GM18505 (cell line): ENCODE measurements around the gene RAP1A.
A peak's percentile ranks its signal among the peaks of the same experiment; 100 is the strongest.

Experiments used
- ATAC-seq: cut with Tn5 transposase; IDR thresholded peaks from one replicate; pipeline ENCODE4 v1.9.1; 2021; ENCODE audit not compliant: unreplicated experiment
- POLR2A ChIP-seq: IDR thresholded peaks from 4 replicates; pipeline ENCODE4 v1.6.1; 2011; ENCODE audit warnings: borderline replicate concordance; ENCODE audit not compliant: insufficient read depth, insufficient read length; ENCODE audit errors: extremely low read depth

Gene RAP1A

GRCh38 chr1:111592389-111593361, 26.9 kb upstream of the RAP1A start:
- ATAC-seq = peak; percentile 80
- TF ChIP-seq POLR2A = peak; percentile 60

GRCh38 chr1:111593403-111594305, 25.9 kb upstream of the RAP1A start:
- TF ChIP-seq POLR2A = no peak
- no peak for ATAC-seq

GRCh38 chr1:111594306-111594693, 25.3 kb upstream of the RAP1A start:
- no peak for TF ChIP-seq POLR2A

GRCh38 chr1:111595807-111596206, 23.8 kb upstream of the RAP1A start:
- ATAC-seq = no peak
- TF ChIP-seq POLR2A = no peak

More at GRCh38 chr1:111594306-111594693, 25.3 kb upstream of the RAP1A start:
- ATAC-seq = no peak

- no peak for ATAC-seq
- no peak for TF ChIP-seq POLR2A
Measured at GRCh38 chr1:111596499-111596898, 23.1 kb upstream of the RAP1A start.

GRCh38 chr1:111597426-111597825, 22.2 kb upstream of the RAP1A start:
- no peak for ATAC-seq

GRCh38 chr1:111598544-111598943, 21.0 kb upstream of the RAP1A start:
- TF ChIP-seq POLR2A = peak; percentile 33
- ATAC-seq = no peak

More at GRCh38 chr1:111597426-111597825, 22.2 kb upstream of the RAP1A start:
- TF ChIP-seq POLR2A = no peak

GRCh38 chr1:111599781-111600693, 19.6 kb upstream of the RAP1A start:
- ATAC-seq = peak; percentile 4
- TF ChIP-seq POLR2A = peak; percentile 42

- peak; percentile 12 for TF ChIP-seq POLR2A
- peak; percentile 50 for ATAC-seq
Measured at GRCh38 chr1:111600886-111601386, 18.7 kb upstream of the RAP1A start.

- no peak for ATAC-seq
- no peak for TF ChIP-seq POLR2A
Measured at GRCh38 chr1:111602302-111602701, 17.3 kb upstream of the RAP1A start.

GRCh38 chr1:111602974-111603373, 16.6 kb upstream of the RAP1A start:
- no peak for ATAC-seq
- no peak for TF ChIP-seq POLR2A

GRCh38 chr1:111603979-111604378, 15.6 kb upstream of the RAP1A start:
- TF ChIP-seq POLR2A = no peak
- ATAC-seq = no peak
